ENCODE data around the gene IFI27L1. TPM values are rescaled to one million over a fixed set of nuclear protein-coding genes. Genes with fewer than 3 reads are reported as not detected.

IFI27L1 gene
- total RNA-seq, 4 donors from 2014 or later = 3.3 to 13.3 (median 7.2) TPM

GRCh38 chr14:94043756-94044475 lies 37.2 kb upstream of the IFI27L1 start:
- TF ChIP-seq, protein P1, sequence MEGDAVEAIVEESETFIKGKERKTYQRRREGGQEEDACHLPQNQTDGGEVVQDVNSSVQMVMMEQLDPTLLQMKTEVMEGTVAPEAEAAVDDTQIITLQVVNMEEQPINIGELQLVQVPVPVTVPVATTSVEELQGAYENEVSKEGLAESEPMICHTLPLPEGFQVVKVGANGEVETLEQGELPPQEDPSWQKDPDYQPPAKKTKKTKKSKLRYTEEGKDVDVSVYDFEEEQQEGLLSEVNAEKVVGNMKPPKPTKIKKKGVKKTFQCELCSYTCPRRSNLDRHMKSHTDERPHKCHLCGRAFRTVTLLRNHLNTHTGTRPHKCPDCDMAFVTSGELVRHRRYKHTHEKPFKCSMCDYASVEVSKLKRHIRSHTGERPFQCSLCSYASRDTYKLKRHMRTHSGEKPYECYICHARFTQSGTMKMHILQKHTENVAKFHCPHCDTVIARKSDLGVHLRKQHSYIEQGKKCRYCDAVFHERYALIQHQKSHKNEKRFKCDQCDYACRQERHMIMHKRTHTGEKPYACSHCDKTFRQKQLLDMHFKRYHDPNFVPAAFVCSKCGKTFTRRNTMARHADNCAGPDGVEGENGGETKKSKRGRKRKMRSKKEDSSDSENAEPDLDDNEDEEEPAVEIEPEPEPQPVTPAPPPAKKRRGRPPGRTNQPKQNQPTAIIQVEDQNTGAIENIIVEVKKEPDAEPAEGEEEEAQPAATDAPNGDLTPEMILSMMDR (IDR thresholded peaks at IDR 0.05; ENCODE audit: low read depth) = no peak

- TF ChIP-seq, protein P1 (IDR thresholded peaks at IDR 0.05; ENCODE audit: low read depth) = no peak
Measured at GRCh38 chr14:94044476-94045091, 36.5 kb upstream of the IFI27L1 start.

DNA sequence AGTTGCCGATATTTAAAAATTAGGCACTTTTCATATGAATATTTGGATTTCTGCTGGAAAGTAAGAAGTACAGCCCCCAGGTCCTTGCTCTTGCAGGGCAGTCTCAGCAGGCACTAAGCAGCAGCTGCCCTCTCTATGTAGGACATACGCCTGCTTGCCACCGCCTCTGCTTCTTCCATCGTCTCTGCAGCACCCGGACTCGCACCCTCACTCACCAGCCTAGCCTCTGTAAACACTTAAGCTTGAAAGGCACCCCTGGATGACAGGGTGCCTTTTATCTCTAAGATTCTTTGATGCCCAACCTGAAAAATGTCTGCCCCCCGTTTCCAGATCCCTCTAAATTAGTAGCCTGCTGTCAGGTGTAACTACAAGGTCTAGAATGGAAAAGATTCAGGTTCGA lies 36.0 kb upstream of the IFI27L1 start:
- TF ChIP-seq, protein P1 (IDR thresholded peaks at IDR 0.05; ENCODE audit: low read depth) = no peak

DNA sequence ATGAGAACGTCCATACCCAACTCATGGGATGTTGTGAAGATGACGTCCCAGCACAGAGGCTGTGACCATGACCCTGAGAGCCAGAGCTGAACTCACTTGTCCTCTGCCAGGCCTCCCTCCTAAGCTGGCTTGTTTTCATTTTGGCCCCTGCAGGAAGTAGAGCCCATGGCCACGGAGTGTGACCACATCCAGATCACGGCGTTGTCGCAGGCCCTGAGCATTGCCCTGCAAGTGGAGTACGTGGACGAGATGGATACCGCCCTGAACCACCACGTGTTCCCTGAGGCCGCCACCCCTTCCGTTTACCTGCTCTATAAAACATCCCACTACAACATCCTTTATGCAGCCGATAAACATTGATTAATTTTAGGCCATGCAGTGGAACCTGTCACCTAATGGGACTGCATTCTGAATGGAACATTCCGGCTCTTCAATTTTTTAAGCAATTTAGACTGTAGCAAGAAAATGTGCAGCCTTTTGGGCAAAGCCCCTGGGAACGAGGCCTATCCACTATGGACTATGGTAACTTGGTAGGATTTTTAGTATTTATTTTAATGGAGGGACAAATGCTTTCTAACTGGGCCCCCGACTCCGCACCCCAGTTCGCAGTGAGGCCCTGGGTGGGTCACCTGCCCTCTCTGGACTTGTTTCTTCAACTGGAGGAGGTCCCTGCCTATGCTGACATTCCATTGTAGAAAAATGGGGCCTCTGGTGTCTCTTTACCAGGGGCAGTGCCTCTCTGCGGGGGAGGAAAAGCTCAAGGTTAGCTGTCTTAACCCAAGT lies 35.4 kb upstream of the IFI27L1 start:
- TF ChIP-seq, protein P1 (IDR thresholded peaks at IDR 0.05; ENCODE audit: low read depth) = no peak

DNA sequence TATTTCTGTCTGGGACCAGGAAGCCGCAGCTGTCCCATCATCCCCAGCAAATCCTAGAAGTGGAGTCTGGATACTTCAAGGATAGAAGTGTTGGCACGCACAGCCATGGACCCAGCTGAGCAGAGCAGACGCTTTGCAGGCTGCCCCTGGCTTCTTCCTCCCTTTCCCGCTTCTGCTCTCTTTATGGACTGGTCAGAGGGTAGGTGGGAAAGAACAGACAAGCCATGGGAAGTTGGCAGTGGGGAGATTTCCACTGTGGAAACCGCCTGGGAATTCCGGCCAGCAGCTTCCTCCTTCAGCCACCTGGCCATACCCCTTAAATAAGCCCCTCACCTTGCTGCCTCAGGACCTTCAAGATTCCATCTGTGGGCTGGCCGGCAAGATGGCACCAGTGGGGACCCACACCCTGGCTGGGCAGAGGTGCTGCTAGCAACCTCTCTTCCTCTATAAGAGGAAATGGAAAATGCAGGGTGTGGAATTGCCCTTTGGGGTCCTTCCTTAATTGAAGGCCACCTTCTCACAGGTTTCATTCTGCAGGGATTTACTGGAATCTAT lies 34.3 kb upstream of the IFI27L1 start:
- TF ChIP-seq, protein P1 (IDR thresholded peaks at IDR 0.05; ENCODE audit: low read depth) = no peak

- TF ChIP-seq, protein P1 (IDR thresholded peaks at IDR 0.05; ENCODE audit: low read depth) = no peak
Measured at GRCh38 chr14:94047581-94047980, 33.5 kb upstream of the IFI27L1 start.
